NCI-H460 (cell line): ENCODE results near the gene FAM193A. TPM values are rescaled to one million over a fixed set of nuclear protein-coding genes. Genes with fewer than 3 reads are reported as not detected.
"Not testable (repeated sequence)": the region's sequence is repeated elsewhere in the genome, so short reads cannot be mapped to it uniquely, and the experiment has no call there.

ENCODE experiments used
- DNase-seq: peaks from one replicate; pipeline ENCODE4 v3.0.0-alpha.2; 2016; ENCODE audit warnings: low read depth; ENCODE audit errors: extremely low read depth
- total RNA-seq: library from RNA; depleted of rRNA; stranded (reverse); fragments of >200 nt; shearing (Covaris generic); gene quantifications from 2 replicates; pipeline ENCODE4 v1.2.3, GENCODE V29; 2014

FAM193A gene
- total RNA-seq, 1 experiment from 2014 or later = 12.2 TPM

GRCh38 chr4:2713337-2713736, 176.9 kb downstream of the FAM193A start:
- DNase-seq = no peak

GRCh38 chr4:2714061-2714770, 177.8 kb downstream of the FAM193A start:
- DNase-seq = no peak

- no peak for DNase-seq
These were observed 178.5 kb downstream of the FAM193A start for GRCh38 chr4:2714918-2715317.

- DNase-seq = no peak
These were observed 179.0 kb downstream of the FAM193A start for GRCh38 chr4:2715426-2715825.

- no peak for DNase-seq
These were observed 179.8 kb downstream of the FAM193A start for GRCh38 chr4:2716236-2716635.

GRCh38 chr4:2721586-2721985, 185.1 kb downstream of the FAM193A start:
- DNase-seq = no peak

- DNase-seq = no peak
These were observed 185.6 kb downstream of the FAM193A start for GRCh38 chr4:2722033-2722432.

- DNase-seq = no peak
These were observed 187.3 kb downstream of the FAM193A start for GRCh38 chr4:2723751-2724150.

GRCh38 chr4:2725380-2725779, 188.9 kb downstream of the FAM193A start:
- no peak for DNase-seq

- not testable (repeated sequence) for DNase-seq
These were observed 190.4 kb downstream of the FAM193A start for GRCh38 chr4:2726881-2727280.

- no peak for DNase-seq
These were observed 191.8 kb downstream of the FAM193A start for GRCh38 chr4:2728221-2728620.

GRCh38 chr4:2728806-2729532, 192.5 kb downstream of the FAM193A start:
- no peak for DNase-seq

- DNase-seq = no peak
These were observed 193.1 kb downstream of the FAM193A start for GRCh38 chr4:2729533-2729875.

- no peak for DNase-seq
These were observed 195.5 kb downstream of the FAM193A start for GRCh38 chr4:2731907-2732317.

- no peak for DNase-seq
These were observed 196.1 kb downstream of the FAM193A start for GRCh38 chr4:2732526-2732925.

- no peak for DNase-seq
These were observed 196.8 kb downstream of the FAM193A start for GRCh38 chr4:2733001-2733843.

- DNase-seq = no peak
These were observed 197.6 kb downstream of the FAM193A start for GRCh38 chr4:2733844-2734574.

GRCh38 chr4:2734612-2735011, 198.2 kb downstream of the FAM193A start:
- DNase-seq = no peak

- DNase-seq = no peak
These were observed 199.4 kb downstream of the FAM193A start for GRCh38 chr4:2735869-2736268.

- not testable (repeated sequence) for DNase-seq
These were observed 201.8 kb downstream of the FAM193A start for GRCh38 chr4:2738296-2738695.

- no peak for DNase-seq
These were observed 205.2 kb downstream of the FAM193A start for GRCh38 chr4:2741626-2742025.
